PC-3 (cell line): Measurements from ENCODE around the gene STK38L. TPM values are rescaled to one million over a fixed set of nuclear protein-coding genes. Genes with fewer than 3 reads are reported as not detected.
A peak's percentile ranks its signal among the peaks of the same experiment; 100 is the strongest.

Experiments used
- ATAC-seq: fragments of 200-7000 bp; cut with Tn5 transposase; 2 replicates; pipeline ENCODE4 v1.9.1; 2020; ENCODE audit warnings: mild to moderate bottlenecking, moderate library complexity
- BruUV-seq: library from RNA; stranded (reverse); fragments of 400-500 nt; replicated peaks from 2 replicates; lab custom pipeline; 2021; lab: Mats Ljungman, UMichigan
- CTCF ChIA-PET: fragments of 300-600 bp; sonication (Branson Sonifier 250); formaldehyde crosslinking; loops from one replicate; lab custom pipeline; 2022; ENCODE audit warnings: antibody characterized with exemption; lab: Charles Lee
- POLR2A ChIA-PET: fragments of 300-600 bp; sonication (Branson Sonifier 250); formaldehyde crosslinking; loops from one replicate; lab custom pipeline; 2022; ENCODE audit warnings: antibody characterized with exemption; ENCODE audit not compliant: unreplicated experiment; lab: Charles Lee
- DNase-seq: peaks from one replicate; pipeline ENCODE4 v3.0.0-alpha.2; 2015
- H2AFZ ChIP-seq: fragments of 300-600 bp; sonication (generic); 2 replicates; pipeline ENCODE4 v1.6.0; 2016; ENCODE audit warnings: antibody characterized with exemption, low read length
- H3F3A ChIP-seq: fragments of 300-600 bp; sonication (generic); one replicate; pipeline ENCODE4 v1.6.0; 2017; ENCODE audit warnings: antibody characterized with exemption, low read length, control low read depth, mild to moderate bottlenecking; ENCODE audit not compliant: unreplicated experiment
- H3K27ac ChIP-seq: fragments of 300-600 bp; sonication (generic); 2 replicates; pipeline ENCODE4 v1.5.1; 2016; ENCODE audit warnings: mild to moderate bottlenecking, low read length
- H3K27me3 ChIP-seq: fragments of 300-600 bp; sonication (generic); 2 replicates; pipeline ENCODE4 v1.6.1; 2016; ENCODE audit warnings: low read length, mixed read lengths
- H3K36me3 ChIP-seq: fragments of 300-600 bp; sonication (generic); 2 replicates; pipeline ENCODE4 v1.6.1; 2016; ENCODE audit warnings: low read depth, mixed run types, low read length, mixed read lengths
- H3K4me1 ChIP-seq: fragments of 300-600 bp; sonication (generic); 2 replicates; pipeline ENCODE4 v1.5.1; 2016; ENCODE audit warnings: low read length; ENCODE audit not compliant: insufficient read depth
- H3K4me2 ChIP-seq: fragments of 300-600 bp; sonication (generic); 2 replicates; pipeline ENCODE4 v1.6.0; 2016; ENCODE audit warnings: low read length
- H3K4me3 ChIP-seq: fragments of 300-600 bp; sonication (generic); 2 replicates; pipeline ENCODE4 v1.5.1; 2016; ENCODE audit warnings: mild to moderate bottlenecking, low read length, mixed read lengths
- H3K79me2 ChIP-seq: fragments of 300-600 bp; sonication (generic); 2 replicates; pipeline ENCODE4 v1.6.1; 2017; ENCODE audit warnings: low read length, mixed read lengths
- H3K9ac ChIP-seq: fragments of 300-600 bp; sonication (generic); 2 replicates; pipeline ENCODE4 v1.6.0; 2016; ENCODE audit warnings: mild to moderate bottlenecking, low read length
- H3K9me2 ChIP-seq: fragments of 300-600 bp; sonication (generic); replicated peaks from 2 replicates; pipeline ENCODE4 v1.6.1; 2016; ENCODE audit warnings: mixed run types, low read length, mixed read lengths
- H3K9me3 ChIP-seq: fragments of 300-600 bp; sonication (generic); 2 replicates; pipeline ENCODE4 v1.6.1; 2016; ENCODE audit warnings: low read length, mixed read lengths
- H4K20me1 ChIP-seq: fragments of 300-600 bp; sonication (generic); 2 replicates; pipeline ENCODE4 v1.6.1; 2016; ENCODE audit warnings: low read length, mixed read lengths
- CTCF ChIP-seq: fragments of 300-600 bp; sonication (generic); conservative IDR thresholded peaks from 2 replicates; pipeline ENCODE4 v1.5.1; 2017; ENCODE audit warnings: antibody characterized with exemption, low read depth, mild to moderate bottlenecking, low read length
- EZH2 ChIP-seq: fragments of 300-600 bp; sonication (generic); IDR thresholded peaks from one replicate; pipeline ENCODE4 v1.6.1; 2017; ENCODE audit warnings: antibody characterized with exemption, mild to moderate bottlenecking, low read length; ENCODE audit not compliant: unreplicated experiment
- EZH2phosphoT487 ChIP-seq: fragments of 300-600 bp; sonication (generic); IDR thresholded peaks from 2 replicates; pipeline ENCODE4 v1.6.1; 2018; ENCODE audit warnings: mild to moderate bottlenecking, antibody characterized with exemption, low read length, borderline replicate concordance
- intact Hi-C: fragments of 100-400 bp; cut with micrococcal nuclease; formaldehyde crosslinking; loops from 2 replicates; pipeline ENCODE4 v1.9.0; 2023
- total RNA-seq: library from RNA; depleted of rRNA; stranded (reverse); fragments of >200 nt; gene quantifications from 2 replicates; pipeline ENCODE4 v1.2.3, GENCODE V29; 2014

STK38L gene
- total RNA-seq, 1 experiment from 2014 or later, result 32.3 TPM

GRCh38 chr12:27305673-27306456 lies 61.8 kb downstream of the STK38L start:
- TF ChIP-seq CTCF (peak; percentile 79), EZH2 (no peak)
- CTCF ChIA-PET, result interaction anchor here (0.5 to 1.8 kb wide), 23 partner anchors 9 to 421 kb away, joined by 3 to 31 read pairs (median 5); partner anchors contain the start of genes MED21 and TM7SF3
- intact Hi-C loops, result loop anchor here (1.0 to 10.0 kb wide), 9 partner anchors 45 to 451 kb away; no protein-coding TSS in a partner anchor
- BruUV-seq, result no TSS peak
- Histone ChIP-seq H4K20me1 (0 out of 2 replicates have a peak, but pooled peaks cover 4% of the 10 kb centered on the region), H3K27ac (no peak overlapping the region), H3K9me3 (no peaks in the 10 kb centered on the region), H3K79me2 (no peaks in the 10 kb centered on the region), H3K36me3 (peaks cover 10% of the 10 kb centered on the region; the same call in 1 of the 2 replicates), H3K9me2 (no peaks in the 10 kb centered on the region), H3K9ac (no peak overlapping the region), H3K4me1 (peaks cover 10% of the 10 kb centered on the region), H3F3A (no peaks in the 10 kb centered on the region), H3K27me3 (no peaks in the 10 kb centered on the region), H2AFZ (no peak overlapping the region), H3K4me3 (no peak overlapping the region), H3K4me2 (no peak overlapping the region)
- ATAC-seq (peak; percentile 43), DNase-seq (peak; percentile 84)
- POLR2A ChIA-PET, result interaction anchor here (0.6 to 0.8 kb wide), 7 partner anchors 45 to 689 kb away, joined by 3 to 12 read pairs (median 5); partner anchors contain the start of gene MED21

GRCh38 chr12:27309293-27309994 lies 65.4 kb downstream of the STK38L start:
- ChIA-PET POLR2A (interaction anchor here (0.6 kb wide), 2 partner anchors 34 to 66 kb away, joined by 3 to 6 read pairs; no protein-coding TSS in a partner anchor), CTCF (no interaction called here)
- no peak overlapping the region for H3K4me2 ChIP-seq
- BruUV-seq, result no TSS peak
- peaks cover 10% of the 10 kb centered on the region; the same call in 1 of the 2 replicates for H3K36me3 ChIP-seq
- no peak overlapping the region for H3K27ac ChIP-seq
- H3K4me3 ChIP-seq, result no peak overlapping the region
- H2AFZ ChIP-seq, result no peak overlapping the region
- H4K20me1 ChIP-seq, result no peaks in the 10 kb centered on the region
- H3K9me2 ChIP-seq, result no peaks in the 10 kb centered on the region
- DNase-seq (no peak), ATAC-seq (no peak)
- intact Hi-C loops, result loop anchor here (5.0 to 10.0 kb wide), 3 partner anchors 272 to 455 kb away; no protein-coding TSS in a partner anchor
- H3K27me3 ChIP-seq, result no peaks in the 10 kb centered on the region
- no peaks in the 10 kb centered on the region for H3K79me2 ChIP-seq
- TF ChIP-seq CTCF (no peak), EZH2 (no peak), EZH2phosphoT487 (no peak)
- no peaks in the 10 kb centered on the region for H3F3A ChIP-seq
- no peak overlapping the region for H3K9ac ChIP-seq
- H3K4me1 ChIP-seq, result no peaks in the 10 kb centered on the region
- H3K9me3 ChIP-seq, result no peaks in the 10 kb centered on the region
